Duodenal mucosa (tissue), 2 donors: ENCODE data around the gene CORO1C.
"Not testable (repeated sequence)": the region's sequence is repeated elsewhere in the genome, so short reads cannot be mapped to it uniquely, and the experiment has no call there.

ENCODE experiments used
- H3K27ac ChIP-seq: one replicate; pipeline ENCODE4 v1.7.0; 2013; ENCODE audit warnings: low read depth, low read length
- H3K27me3 ChIP-seq, 2 donors: one replicate each; pipeline ENCODE4 v1.7.0; 2013; ENCODE audit warnings: low read length in 2 of 2, control low read depth in 1 of 2; ENCODE audit not compliant: insufficient read depth in 2 of 2, control insufficient read depth in 1 of 2
- H3K36me3 ChIP-seq, 2 donors: one replicate each; pipeline ENCODE4 v1.7.0; 2013; ENCODE audit warnings: low read length in 2 of 2, control low read depth in 1 of 2; ENCODE audit not compliant: insufficient read depth in 2 of 2, control insufficient read depth in 1 of 2
- H3K4me1 ChIP-seq, 2 donors: one replicate each; pipeline ENCODE4 v1.7.0; 2013; ENCODE audit warnings: low read length in 2 of 2, control low read depth in 1 of 2; ENCODE audit not compliant: insufficient read depth in 2 of 2, control insufficient read depth in 1 of 2
- H3K4me3 ChIP-seq, 2 donors: one replicate each; pipeline ENCODE4 v1.7.0; 2013; ENCODE audit warnings: low read length in 2 of 2, low read depth in 1 of 2
- H3K9ac ChIP-seq, 2 donors: one replicate each; pipeline ENCODE4 v1.7.0; 2013; ENCODE audit warnings: low read length in 2 of 2, low read depth in 1 of 2
- H3K9me3 ChIP-seq, 2 donors: one replicate each; pipeline ENCODE4 v1.7.0; 2013; ENCODE audit warnings: low read length in 2 of 2, control low read depth in 1 of 2; ENCODE audit not compliant: control insufficient read depth in 1 of 2

Gene CORO1C

DNA sequence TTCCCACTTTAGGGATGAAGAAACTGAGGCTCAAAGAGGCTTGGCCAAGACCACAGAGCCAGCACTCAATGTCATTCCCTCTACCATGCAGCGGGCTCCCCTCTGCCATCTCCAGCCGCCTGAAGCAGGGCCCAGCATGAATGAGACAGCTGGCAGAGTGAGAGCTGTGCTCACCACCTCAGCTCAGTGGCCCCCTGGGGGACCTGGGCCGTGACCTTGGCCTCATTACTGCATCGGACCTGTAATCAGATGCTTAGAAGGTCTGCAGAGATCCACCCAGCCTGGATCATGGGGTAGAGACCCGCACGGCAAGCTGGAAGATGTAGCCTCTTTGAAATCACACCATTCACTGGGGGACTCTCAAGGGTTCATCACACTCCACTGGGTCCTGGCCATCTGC, 22.7 kb upstream of the CORO1C start:
- no peak overlapping the region for H3K4me3 ChIP-seq
- H3K9ac ChIP-seq = no peak overlapping the region
- no peak overlapping the region for H3K27ac ChIP-seq
- H3K9me3 ChIP-seq = no peaks in the 10 kb centered on the region
- H3K4me1 ChIP-seq = peaks cover 0 to 8% of the 10 kb centered on the region in 2 donors
- H3K27me3 ChIP-seq = no peaks in the 10 kb centered on the region
- H3K36me3 ChIP-seq = no peaks in the 10 kb centered on the region

DNA sequence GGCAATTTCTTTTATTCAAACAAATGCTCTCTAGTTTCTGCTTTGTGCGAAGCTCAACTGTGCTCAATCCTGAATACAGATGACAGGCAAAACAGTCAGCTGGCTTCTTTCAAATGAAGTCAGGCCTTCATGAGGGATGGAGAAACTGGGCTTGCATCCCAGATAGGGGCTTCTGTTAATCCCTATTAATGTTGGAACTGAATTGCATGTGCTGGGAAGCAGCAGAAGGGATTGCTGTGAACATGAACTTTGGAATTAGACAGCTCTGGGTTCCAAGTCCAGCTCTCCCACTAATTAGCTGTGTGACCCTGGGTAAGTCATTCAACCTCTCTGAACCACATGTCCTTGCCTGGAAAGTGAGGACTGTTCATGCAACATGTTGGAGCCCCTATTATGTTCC, 21.1 kb upstream of the CORO1C start:
- Histone ChIP-seq H3K9me3 (no peaks in the 10 kb centered on the region), H3K27me3 (no peaks in the 10 kb centered on the region), H3K36me3 (no peaks in the 10 kb centered on the region), H3K27ac (no peak overlapping the region), H3K4me1 (peaks cover 0 to 8% of the 10 kb centered on the region in 2 donors), H3K9ac (no peak overlapping the region), H3K4me3 (no peak overlapping the region)

DNA sequence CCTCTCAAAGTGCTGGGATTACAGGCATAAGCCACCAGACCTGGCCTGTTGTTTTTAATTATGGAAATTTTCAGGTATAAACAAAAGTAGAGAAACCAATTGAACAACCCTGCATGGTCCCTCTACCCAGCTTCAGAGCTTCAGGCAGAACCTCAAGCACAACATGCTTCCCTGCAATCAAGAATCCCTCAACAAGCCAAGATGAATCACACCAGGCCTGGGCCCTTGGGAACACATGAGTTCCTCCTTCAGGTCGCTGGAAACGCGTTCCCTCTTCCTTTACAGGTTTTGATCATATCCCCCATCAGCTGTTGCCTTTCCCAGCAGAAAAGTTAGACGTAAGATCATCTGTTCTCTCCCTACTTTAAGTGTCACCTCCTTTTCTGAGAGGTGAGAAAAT, 20.5 kb upstream of the CORO1C start:
- Histone ChIP-seq H3K9me3 (no peaks in the 10 kb centered on the region), H3K27ac (no peak overlapping the region), H3K9ac (no peak overlapping the region), H3K36me3 (no peaks in the 10 kb centered on the region), H3K4me1 (peaks cover 0 to 8% of the 10 kb centered on the region in 2 donors), H3K4me3 (no peak overlapping the region), H3K27me3 (no peaks in the 10 kb centered on the region)

DNA sequence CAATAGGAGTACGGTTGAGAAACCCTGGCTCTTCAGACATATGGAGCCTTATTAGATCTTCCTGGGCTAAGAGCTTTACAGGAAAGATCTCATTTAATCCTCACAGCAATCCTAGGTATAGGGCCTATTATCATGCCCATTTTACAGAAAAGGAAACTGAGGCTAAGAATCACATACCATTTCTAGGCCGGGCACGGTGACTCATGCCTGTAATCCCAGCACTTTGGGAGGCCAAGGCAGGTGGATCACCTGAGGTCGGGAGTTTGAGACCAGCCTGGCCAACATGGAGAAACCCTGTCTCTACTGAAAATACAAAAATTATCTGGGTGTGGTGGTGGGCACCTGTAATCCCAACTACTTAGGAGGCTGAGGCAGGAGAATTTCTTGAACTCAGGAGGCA, 19.7 kb upstream of the CORO1C start:
- not testable (repeated sequence) for H3K9ac ChIP-seq, H3K27me3 ChIP-seq, H3K4me1 ChIP-seq, H3K4me3 ChIP-seq, H3K36me3 ChIP-seq, H3K9me3 ChIP-seq
- H3K27ac ChIP-seq = peak overlapping the region; percentile 1

DNA sequence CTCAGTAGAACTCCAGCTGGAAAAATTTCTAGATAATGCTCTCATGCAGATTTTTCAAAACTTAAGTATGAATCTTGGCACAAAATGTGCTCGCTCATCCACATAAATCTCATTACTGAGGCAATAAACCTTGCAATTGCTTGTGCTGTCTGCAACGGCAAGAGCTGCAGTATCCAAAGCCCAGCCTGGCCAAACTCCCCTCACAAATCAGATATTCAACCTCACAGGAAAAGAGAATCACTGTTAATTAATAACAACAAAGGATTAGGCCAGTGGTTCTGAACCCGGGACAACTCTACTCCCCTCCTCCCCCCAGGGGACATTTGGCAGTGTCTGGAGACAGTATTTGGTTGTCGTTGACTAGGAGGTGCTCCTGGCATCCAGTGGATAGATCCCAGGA, 19.2 kb upstream of the CORO1C start:
- no peaks in the 10 kb centered on the region for H3K36me3 ChIP-seq
- H3K27ac ChIP-seq = peak overlapping the region; percentile 1
- H3K4me3 ChIP-seq = no peak overlapping the region
- H3K9ac ChIP-seq = no peak overlapping the region
- peaks cover 0 to 8% of the 10 kb centered on the region in 2 donors for H3K4me1 ChIP-seq
- no peaks in the 10 kb centered on the region for H3K27me3 ChIP-seq
- no peaks in the 10 kb centered on the region for H3K9me3 ChIP-seq

DNA sequence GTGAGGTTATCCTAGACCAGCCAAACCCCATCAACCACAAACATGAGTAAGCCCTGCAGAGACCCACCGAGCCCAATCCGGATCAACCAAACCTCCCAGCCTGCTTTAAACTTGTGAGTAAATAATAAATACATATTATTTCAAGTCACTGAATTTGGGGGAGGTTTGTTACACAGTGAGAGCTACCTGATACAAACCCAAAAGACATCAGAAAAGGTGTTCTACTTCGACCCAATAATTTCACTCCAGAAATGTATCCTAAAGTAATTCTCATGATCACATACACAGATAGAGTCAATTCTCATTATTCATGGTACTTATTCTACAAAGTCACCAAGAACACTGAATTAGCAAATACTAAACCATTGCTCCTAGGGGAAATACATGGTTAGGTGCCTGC, 16.2 kb upstream of the CORO1C start:
- Histone ChIP-seq H3K4me3 (no peak overlapping the region), H3K9me3 (no peaks in the 10 kb centered on the region), H3K27ac (no peak overlapping the region), H3K4me1 (peaks cover 0 to 8% of the 10 kb centered on the region in 2 donors), H3K27me3 (no peaks in the 10 kb centered on the region), H3K36me3 (no peaks in the 10 kb centered on the region), H3K9ac (no peak overlapping the region)

DNA sequence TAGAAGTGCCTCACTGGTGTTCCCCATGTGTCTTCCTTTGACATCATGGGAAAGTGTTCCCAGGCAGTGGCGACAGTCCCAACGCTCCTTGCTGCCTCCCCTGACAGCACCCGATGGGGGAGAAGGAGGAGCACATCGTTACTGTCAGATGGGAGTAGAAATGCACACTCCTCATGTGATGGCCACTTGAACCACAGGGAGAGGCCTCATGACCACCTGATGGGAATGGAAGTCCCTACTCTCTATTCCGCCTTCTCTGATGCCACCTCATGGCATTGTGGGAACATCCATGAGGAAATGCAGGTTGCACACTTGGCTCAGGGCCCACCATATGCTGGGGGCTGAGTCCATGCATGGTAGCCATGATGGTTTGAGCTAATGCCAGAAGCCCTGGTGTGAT, 14.3 kb upstream of the CORO1C start:
- no peaks in the 10 kb centered on the region for H3K4me1 ChIP-seq
- no peaks in the 10 kb centered on the region for H3K9me3 ChIP-seq
- no peaks in the 10 kb centered on the region for H3K27me3 ChIP-seq
- H3K36me3 ChIP-seq = no peaks in the 10 kb centered on the region
- no peak overlapping the region for H3K27ac ChIP-seq
- no peak overlapping the region for H3K9ac ChIP-seq
- no peak overlapping the region for H3K4me3 ChIP-seq

DNA sequence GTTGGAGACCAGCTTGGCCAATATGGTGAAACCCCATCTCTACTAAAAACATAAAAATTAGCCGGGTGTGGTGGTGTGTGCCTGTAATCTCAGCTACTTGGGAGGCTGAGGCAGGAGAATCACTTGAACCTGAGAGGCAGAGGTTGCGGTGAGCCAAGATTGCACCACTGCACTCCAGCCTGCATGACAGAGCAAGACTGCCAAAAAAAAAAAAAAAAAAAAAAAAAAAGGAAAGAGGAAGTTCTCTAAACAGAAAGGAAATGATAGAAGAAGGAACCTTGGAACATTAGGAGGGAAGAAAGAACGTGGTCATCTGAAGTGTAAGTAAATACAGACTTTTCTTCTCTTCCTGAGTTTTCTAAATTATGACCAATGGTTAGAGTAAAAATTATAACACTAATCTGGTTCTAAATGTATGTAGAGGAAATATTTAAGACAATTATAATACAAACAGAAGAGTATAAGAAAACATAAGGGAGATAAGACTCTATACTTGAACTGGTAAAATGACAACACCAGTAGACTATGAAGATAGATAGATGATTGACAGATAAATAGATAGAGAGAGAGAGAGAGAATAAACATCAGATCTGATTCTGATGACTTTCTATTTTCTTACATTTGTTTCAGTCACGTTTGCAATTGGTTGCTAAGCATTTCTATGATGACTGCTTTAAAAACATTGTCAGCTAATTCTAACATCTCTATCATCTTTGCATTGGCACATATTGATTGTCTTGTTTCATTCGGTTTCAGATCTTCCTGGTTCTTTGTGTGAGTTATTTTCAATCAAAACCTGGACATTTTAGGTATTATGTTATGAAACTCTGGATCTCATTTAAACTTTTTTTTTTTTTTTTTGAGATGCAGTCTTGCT, 12.9 kb upstream of the CORO1C start:
- Histone ChIP-seq H3K36me3 (no peaks in the 10 kb centered on the region), H3K27me3 (no peaks in the 10 kb centered on the region), H3K4me1 (no peaks in the 10 kb centered on the region), H3K9ac (no peak overlapping the region), H3K9me3 (no peaks in the 10 kb centered on the region), H3K4me3 (no peak overlapping the region), H3K27ac (no peak overlapping the region)

DNA sequence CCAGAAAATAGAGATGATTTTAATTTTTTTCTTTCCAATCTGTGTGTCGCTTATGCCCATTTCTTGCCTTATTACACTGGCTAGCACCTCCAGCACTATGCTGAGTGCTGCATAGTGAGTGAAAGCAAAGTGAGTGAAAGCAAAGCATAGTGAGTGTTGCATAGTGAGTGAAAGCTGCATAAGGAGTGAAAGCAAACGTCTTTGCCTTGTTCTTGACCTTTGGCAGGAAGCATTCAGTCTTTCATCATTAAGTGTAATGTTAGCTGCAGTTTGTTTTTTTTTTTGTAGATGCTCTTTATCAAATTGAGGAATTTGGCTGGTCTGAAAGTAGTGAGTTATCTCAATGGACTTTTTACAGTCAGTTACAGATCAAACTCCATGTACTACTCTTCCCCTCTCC, 6.9 kb upstream of the CORO1C start:
- Histone ChIP-seq H3K4me3 (no peak overlapping the region), H3K27ac (no peak overlapping the region), H3K4me1 (peaks cover 6% of the 10 kb centered on the region in 2 donors), H3K27me3 (no peaks in the 10 kb centered on the region), H3K36me3 (no peaks in the 10 kb centered on the region), H3K9ac (no peak overlapping the region), H3K9me3 (peaks cover 0 to 3% of the 10 kb centered on the region in 2 donors)

DNA sequence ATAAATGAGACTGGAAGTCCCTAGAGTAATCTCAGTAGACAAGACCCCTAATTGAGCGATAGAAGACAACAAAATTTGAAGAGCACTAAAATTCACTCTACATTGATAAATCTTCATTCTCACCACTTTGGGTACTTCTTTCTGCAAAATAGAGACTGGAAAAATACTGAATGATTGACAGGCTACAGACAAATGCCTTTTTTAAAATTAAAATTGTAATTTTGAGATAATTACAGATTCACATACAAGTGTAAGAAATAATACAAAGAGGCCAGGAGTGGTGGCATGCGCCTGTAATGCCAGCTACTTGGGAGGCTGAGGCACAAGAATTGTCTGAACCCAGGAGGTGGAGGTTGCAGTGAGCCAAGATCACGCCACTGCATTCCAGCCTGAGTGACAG, 4.5 kb upstream of the CORO1C start:
- H3K36me3 ChIP-seq = no peaks in the 10 kb centered on the region
- H3K9ac ChIP-seq = no peak overlapping the region
- no peak overlapping the region for H3K27ac ChIP-seq
- H3K4me1 ChIP-seq = peaks cover 11 to 16% of the 10 kb centered on the region in 2 donors
- no peak overlapping the region for H3K4me3 ChIP-seq
- no peaks in the 10 kb centered on the region for H3K27me3 ChIP-seq
- H3K9me3 ChIP-seq = peaks cover 0 to 3% of the 10 kb centered on the region in 2 donors
